ENCODE data around the gene OPHN1.
"Not testable (repeated sequence)": the region's sequence is repeated elsewhere in the genome, so short reads cannot be mapped to it uniquely, and the experiment has no call there.

- not testable (repeated sequence) for TF ChIP-seq CTCF, POLR2A (IDR thresholded peaks at IDR 0.05)
These were observed 168.5 kb downstream of the OPHN1 start for GRCh38 chrX:68264793-68265192.
